ENCODE data around the gene ACTN4.

DNA sequence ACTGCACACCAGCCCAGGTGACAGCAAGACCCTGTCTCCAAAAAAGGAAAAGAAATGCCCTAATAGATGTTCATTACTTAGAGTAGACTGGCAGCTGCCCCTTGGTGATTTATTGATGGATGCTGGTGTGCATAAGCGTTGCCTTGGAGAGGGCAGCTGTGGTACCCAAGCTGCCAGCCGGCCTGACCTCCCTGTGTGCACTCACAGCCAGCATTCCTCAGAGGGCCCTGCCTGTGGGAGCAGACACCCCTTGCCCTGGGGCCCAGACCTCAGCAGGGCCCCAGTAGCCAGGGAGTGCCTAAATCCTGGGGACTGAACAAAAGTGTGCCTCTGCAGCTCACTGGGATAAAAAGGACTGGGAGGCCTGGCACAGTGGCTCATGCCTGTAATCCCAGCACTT lies 7.8 kb upstream of the ACTN4 start:
- TF ChIP-seq, protein P1, sequence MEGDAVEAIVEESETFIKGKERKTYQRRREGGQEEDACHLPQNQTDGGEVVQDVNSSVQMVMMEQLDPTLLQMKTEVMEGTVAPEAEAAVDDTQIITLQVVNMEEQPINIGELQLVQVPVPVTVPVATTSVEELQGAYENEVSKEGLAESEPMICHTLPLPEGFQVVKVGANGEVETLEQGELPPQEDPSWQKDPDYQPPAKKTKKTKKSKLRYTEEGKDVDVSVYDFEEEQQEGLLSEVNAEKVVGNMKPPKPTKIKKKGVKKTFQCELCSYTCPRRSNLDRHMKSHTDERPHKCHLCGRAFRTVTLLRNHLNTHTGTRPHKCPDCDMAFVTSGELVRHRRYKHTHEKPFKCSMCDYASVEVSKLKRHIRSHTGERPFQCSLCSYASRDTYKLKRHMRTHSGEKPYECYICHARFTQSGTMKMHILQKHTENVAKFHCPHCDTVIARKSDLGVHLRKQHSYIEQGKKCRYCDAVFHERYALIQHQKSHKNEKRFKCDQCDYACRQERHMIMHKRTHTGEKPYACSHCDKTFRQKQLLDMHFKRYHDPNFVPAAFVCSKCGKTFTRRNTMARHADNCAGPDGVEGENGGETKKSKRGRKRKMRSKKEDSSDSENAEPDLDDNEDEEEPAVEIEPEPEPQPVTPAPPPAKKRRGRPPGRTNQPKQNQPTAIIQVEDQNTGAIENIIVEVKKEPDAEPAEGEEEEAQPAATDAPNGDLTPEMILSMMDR (IDR thresholded peaks at IDR 0.05; ENCODE audit: poor library complexity), result no peak
- TF ChIP-seq EZH2 (IDR thresholded peaks at IDR 0.05; ENCODE audit: borderline replicate concordance) (no peak), EZH2phosphoT487 (IDR thresholded peaks at IDR 0.05; ENCODE audit: low read depth, severe bottlenecking, unreplicated experiment) (no peak)

All from hepatocyte (in vitro differentiated cells).